ACHN (cell line): ENCODE results near the gene GAL3ST1.
"Not testable (repeated sequence)": the region's sequence is repeated elsewhere in the genome, so short reads cannot be mapped to it uniquely, and the experiment has no call there.

Experiments
- DNase-seq: peaks from one replicate; pipeline ENCODE4 v3.0.0-alpha.2; 2015
- in situ Hi-C: cut with HindIII; loops from 2 replicates; pipeline ENCODE4 v1.10.0; 2017; ENCODE audit warnings: low sequenced_read_pairs, low pct_ligation_motif_present, low pct_unique_long_range_greater_than_20kb

The GAL3ST1 gene

GRCh38 chr22:30601464-30601863, 27.0 kb upstream of the GAL3ST1 start:
- in situ Hi-C loops: no loop called here
- no peak for DNase-seq

GRCh38 chr22:30600921-30601320, 26.5 kb upstream of the GAL3ST1 start:
- no peak for DNase-seq
- in situ Hi-C loops: no loop called here

GRCh38 chr22:30598986-30599385, 24.5 kb upstream of the GAL3ST1 start:
- in situ Hi-C loops: no loop called here
- DNase-seq: no peak

- in situ Hi-C loops: no loop called here
- no peak for DNase-seq
These were observed 22.4 kb upstream of the GAL3ST1 start for GRCh38 chr22:30596886-30597285.

DNA sequence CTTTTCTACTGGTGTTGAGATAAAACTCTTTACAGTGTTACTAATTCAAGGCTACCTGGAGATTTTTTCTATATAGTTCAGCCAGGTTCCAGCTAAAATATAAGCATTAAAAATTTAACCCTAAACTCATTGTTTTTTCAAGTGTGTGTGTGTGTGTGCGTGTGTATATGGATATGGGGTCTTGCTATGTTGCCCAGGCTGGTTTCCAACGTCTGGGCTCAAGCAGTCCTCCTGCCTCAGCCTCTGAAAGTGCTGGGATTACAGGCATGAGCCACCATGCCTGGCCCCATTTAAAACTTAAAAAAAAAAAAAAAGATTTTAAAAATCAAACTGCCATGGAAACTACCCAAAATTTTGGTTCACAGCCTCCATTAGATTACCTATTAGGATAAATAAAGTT, 21.7 kb upstream of the GAL3ST1 start:
- no peak for DNase-seq
- in situ Hi-C loops: no loop called here

GRCh38 chr22:30592360-30592713, 17.9 kb upstream of the GAL3ST1 start:
- in situ Hi-C loops, DNase-seq: not testable (repeated sequence)

DNA sequence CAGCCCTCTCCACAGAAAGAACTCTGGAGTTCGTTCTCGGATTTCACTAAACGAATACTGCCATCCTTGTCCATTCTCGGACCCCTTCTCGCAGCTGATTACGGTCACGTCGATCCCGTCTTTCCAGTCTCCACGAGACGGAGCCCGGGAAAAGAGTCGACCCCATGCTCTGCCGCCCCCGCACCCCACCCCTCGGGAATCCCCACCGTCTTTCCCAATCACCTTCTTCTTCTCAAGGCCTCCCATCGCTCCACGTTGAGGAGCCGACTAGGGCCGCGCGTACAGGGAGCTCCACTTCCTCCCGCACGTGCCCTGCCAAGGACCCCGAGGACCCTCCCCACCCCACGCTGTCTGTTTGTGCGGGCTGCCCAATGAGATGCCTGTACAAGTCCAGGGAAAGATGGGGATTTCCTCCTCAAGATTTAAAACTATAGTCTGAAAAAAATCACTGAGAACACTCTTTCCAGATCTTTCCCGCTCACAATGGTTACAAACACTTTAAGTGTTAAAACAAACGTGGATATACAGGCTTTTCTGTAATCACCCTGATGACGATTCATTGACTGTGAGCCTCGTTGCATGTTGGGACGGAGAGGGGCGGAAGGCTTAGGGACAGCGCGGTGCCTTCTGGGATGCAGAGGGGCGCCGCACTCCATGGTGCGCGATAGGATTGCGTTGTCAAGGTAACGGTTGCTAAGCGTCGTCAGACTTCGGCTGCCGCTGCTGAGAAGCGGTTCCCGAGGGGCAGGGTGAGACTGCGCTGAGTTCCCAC, 17.3 kb upstream of the GAL3ST1 start, which contains the start of gene PES1:
Gene PES1 (minus strand): TSS at position 323 of the 772 bp plus-strand sequence. CDS start 77 bp downstream, at position 246.
- DNase-seq: peak; percentile 96
- in situ Hi-C loops: no loop called here

GRCh38 chr22:30591191-30591587, 16.7 kb upstream of the GAL3ST1 start:
- in situ Hi-C loops: no loop called here
- DNase-seq: peak; percentile 11

GRCh38 chr22:30586414-30586813, 11.9 kb upstream of the GAL3ST1 start:
- DNase-seq: no peak
- in situ Hi-C loops: no loop called here

DNA sequence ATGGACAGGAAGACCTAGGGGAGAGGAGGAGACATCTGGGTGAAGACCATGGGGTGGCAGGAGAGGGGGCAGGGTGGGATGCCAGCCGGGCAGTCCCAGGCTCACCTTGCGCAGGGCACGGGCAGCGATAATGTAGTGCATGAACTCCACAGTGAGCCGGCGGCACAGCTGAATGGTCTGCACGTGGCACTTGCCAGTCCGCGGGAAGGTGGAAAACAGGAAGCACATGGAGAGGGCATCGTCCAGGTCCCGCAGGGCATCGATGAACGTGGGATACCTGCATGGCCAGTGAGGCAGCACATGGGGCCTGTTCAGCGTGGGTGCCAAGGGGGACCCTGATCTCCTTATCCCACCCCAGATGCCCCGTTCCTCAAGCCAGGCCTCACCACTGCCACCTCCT, 10.0 kb upstream of the GAL3ST1 start:
- no peak for DNase-seq
- in situ Hi-C loops: no loop called here

- DNase-seq: no peak
- in situ Hi-C loops: no loop called here
These were observed 8.5 kb upstream of the GAL3ST1 start for GRCh38 chr22:30582788-30583545.

GRCh38 chr22:30582051-30582450, 7.6 kb upstream of the GAL3ST1 start:
- in situ Hi-C loops: no loop called here
- DNase-seq: no peak

GRCh38 chr22:30580896-30581295, 6.4 kb upstream of the GAL3ST1 start:
- in situ Hi-C loops: no loop called here
- DNase-seq: no peak

- in situ Hi-C loops: no loop called here
- DNase-seq: no peak
These were observed 4.0 kb upstream of the GAL3ST1 start for GRCh38 chr22:30578481-30578880.

GRCh38 chr22:30575859-30576258, 1.4 kb upstream of the GAL3ST1 start:
- in situ Hi-C loops: no loop called here
- no peak for DNase-seq

DNA sequence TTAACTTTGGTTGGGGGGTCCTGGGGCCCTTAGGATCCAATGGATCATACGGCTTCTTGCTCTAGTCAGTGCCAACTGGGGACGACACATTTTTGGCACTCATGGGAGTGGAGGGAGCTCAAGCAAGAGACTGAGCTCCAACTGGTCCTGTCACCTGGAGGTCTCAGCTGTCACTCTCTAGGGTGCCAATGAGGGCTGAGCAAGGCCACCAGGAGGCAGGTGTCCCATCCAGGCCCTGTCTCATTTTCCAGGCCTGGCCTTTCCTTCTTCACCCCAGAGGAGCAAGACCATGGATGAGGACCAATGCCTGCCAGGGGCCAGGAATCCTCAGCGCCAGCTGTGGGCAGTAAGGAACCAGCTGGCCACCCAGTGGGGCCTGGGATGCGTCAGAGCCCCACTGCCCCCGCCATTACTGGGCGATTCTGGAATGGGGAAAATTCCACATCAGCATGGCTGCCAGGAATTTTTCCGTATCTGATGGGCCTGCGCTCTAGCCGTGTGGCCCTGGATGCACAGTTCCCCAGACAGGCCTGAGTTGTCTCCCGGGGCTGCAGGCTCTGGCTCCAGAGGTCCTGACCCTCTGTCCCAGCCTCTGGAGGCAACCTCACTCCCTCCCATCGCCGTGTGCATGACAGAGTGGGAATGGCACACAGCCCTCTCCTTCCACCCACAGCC, 669 bp upstream of the GAL3ST1 start:
- in situ Hi-C loops: no loop called here
- DNase-seq: peak; percentile 77

GRCh38 chr22:30573594-30574094, 821 bp downstream of the GAL3ST1 start:
- DNase-seq: peak; percentile 48
- in situ Hi-C loops: no loop called here

GRCh38 chr22:30572840-30573593, 1.4 kb downstream of the GAL3ST1 start:
- DNase-seq: peak; percentile 71
- in situ Hi-C loops: no loop called here

GRCh38 chr22:30572210-30572609, 2.3 kb downstream of the GAL3ST1 start:
- in situ Hi-C loops: no loop called here
- DNase-seq: no peak
